ENCODE results near the gene LRRC7.
"Not testable (repeated sequence)": the region's sequence is repeated elsewhere in the genome, so short reads cannot be mapped to it uniquely, and the experiment has no call there.

Gene LRRC7

DNA sequence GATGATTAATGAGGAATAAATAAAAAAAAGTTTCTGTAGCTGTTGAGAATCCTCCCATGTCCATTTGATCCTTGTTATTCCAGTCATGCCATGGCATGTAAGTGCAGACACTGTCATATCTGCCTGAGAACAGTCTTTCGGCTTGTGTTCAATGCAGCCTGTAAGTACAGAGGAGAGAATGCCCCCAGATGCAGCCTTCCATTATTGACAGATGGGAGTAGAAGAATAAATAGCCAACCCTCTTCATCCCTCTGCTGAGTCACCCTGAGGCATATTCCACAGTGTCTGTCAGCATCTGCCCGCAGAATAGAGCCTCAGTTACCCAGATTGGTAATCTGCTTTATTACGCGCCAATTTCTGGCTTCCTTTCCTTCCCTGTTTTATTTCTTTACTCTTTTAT is 139.4 kb downstream of the LRRC7 start:
- TF ChIP-seq, protein P1, sequence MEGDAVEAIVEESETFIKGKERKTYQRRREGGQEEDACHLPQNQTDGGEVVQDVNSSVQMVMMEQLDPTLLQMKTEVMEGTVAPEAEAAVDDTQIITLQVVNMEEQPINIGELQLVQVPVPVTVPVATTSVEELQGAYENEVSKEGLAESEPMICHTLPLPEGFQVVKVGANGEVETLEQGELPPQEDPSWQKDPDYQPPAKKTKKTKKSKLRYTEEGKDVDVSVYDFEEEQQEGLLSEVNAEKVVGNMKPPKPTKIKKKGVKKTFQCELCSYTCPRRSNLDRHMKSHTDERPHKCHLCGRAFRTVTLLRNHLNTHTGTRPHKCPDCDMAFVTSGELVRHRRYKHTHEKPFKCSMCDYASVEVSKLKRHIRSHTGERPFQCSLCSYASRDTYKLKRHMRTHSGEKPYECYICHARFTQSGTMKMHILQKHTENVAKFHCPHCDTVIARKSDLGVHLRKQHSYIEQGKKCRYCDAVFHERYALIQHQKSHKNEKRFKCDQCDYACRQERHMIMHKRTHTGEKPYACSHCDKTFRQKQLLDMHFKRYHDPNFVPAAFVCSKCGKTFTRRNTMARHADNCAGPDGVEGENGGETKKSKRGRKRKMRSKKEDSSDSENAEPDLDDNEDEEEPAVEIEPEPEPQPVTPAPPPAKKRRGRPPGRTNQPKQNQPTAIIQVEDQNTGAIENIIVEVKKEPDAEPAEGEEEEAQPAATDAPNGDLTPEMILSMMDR (conservative IDR thresholded peaks at IDR 0.05; ENCODE audit: low read length), result no peak
- H3K4me3 ChIP-seq (ENCODE audit: low read length), result no peak overlapping the region
- DNase-seq (ENCODE audit: low read depth), result no peak

DNA sequence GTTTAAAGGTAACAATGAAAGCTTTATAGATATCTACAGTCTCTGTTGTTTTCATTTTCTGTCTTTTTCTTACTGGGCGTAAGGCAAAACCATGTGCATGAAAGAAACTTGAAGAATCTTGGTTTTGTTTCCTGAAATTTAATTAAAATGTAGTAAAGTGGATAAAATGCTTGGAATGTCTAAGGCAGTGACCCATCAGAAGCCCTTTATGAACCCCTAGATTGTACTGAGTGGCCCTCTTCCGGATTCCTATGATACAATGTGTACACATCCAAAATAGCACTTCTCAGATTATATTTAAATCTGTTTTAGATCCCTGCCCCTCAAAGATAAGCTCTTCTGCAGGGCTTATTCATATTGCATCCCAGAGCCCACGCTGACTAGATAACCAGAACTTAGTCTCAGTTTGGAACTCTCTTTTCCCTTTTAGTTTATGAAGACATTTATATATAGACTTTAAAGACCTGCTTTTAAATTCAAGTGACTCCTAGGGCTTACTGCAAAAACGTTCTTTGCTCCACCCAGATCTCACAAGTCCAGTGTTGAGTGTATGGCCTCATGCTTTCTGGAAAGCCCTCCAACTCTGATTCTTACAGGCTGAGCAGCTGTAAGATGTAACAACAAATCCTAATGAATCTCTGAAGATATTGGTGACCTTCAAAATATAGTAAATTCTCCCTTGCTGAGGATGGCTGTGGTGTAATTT is 142.9 kb downstream of the LRRC7 start:
- no peak overlapping the region for H3K4me3 ChIP-seq (ENCODE audit: low read length)
- DNase-seq (ENCODE audit: low read depth), result peak; percentile 3
- TF ChIP-seq, protein P1 (conservative IDR thresholded peaks at IDR 0.05; ENCODE audit: low read length), result no peak

DNA sequence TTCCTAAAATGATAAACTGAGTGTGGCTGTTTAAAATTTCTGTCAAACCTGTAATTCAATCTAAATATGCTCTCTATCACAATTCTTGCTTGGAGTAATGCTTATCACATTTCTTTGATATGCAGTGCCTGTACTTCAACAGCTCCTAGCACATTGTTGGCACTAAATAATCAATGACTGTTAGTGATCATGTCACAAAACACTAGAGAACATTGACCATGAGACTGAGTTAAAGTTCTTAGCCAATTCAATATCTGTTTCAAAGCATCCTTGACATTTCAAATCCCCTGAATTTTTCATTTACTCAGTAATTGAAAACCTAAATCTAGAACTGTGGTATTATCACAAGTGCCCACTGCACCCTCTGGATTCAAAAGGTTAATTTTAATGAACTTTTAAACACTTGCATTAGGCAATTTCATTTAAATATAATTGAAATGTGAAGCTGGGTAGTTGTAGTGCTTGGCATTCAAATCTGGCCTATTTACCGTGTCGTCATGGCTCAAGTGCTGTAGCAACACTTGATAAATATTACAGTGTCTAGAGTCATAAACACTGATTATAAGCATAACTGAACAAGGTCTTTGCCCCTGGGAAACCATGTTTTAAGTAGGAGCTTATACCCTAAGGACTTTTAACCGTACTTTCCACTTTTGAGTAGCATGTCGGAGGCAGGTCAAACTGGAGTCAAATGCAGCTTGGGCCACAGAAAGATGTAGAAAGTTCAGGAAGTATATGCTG is 143.6 kb downstream of the LRRC7 start:
- no peak for DNase-seq (ENCODE audit: low read depth)
- TF ChIP-seq, protein P1 (conservative IDR thresholded peaks at IDR 0.05; ENCODE audit: low read length), result no peak
- H3K4me3 ChIP-seq (ENCODE audit: low read length), result no peak overlapping the region

DNA sequence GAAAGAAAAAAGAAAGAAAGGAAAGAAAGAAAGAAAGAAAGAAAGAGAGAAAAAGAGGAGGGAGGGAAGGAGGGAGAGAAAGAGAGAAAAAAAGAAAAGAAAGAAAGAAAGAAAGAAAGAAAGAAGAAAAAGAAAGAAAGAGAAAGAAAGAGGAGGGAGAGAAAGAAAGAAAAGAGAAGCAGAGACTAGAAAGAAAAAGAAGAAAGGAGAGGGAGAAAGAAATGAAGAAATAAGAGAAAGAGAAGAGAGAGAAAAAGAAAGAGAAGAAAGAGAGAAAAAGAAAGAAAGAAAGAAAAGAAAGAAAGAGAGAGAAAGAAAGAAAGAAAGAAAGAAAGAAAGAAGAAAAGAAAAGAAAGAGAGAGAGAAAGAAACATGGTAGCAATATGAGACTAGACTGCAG is 150.1 kb downstream of the LRRC7 start:
- H3K4me3 ChIP-seq (ENCODE audit: low read length); DNase-seq (ENCODE audit: low read depth): not testable (repeated sequence)

DNA sequence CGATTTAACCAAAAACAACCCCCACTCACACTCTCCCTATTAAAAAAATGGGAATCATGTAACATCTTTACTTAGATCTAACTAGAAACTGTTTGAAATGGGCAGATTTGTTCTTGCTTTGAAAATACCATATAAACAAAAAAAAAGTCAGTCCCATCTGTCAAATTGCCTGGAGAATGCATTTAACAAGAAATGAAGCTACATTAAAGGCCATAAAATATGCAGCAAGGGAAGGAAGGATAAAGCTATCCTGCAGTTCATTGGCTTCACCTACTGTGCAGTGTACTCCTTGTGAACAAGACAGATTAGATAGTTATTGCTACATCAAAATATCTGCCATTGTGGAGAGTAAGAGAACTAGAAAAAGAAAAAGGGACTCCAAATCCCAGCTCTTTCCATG is 160.5 kb downstream of the LRRC7 start:
- H3K4me3 ChIP-seq (ENCODE audit: low read length), result no peak overlapping the region
- no peak for DNase-seq (ENCODE audit: low read depth)
- TF ChIP-seq, protein P1 (conservative IDR thresholded peaks at IDR 0.05; ENCODE audit: low read length), result no peak

DNA sequence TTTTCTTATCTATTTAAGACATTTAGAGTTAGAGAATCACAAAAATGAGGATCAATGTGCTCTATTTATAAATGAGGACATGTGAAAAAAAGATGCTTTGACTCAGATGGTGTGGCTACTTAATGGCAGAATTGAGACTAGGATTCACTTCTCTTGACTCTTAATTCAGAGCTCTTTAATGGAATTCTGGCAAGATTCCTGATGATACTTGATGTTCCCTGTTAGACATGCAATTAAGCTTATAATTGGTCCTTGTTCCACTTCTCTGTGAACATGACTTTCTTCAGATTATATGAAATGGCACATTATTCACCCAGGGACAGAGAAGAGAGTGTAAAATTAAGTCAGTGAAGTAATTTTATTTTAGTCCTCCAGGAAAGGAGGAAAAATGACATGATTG is 165.3 kb downstream of the LRRC7 start:
- H3K4me3 ChIP-seq (ENCODE audit: low read length), result no peak overlapping the region
- DNase-seq (ENCODE audit: low read depth), result no peak
- TF ChIP-seq, protein P1 (conservative IDR thresholded peaks at IDR 0.05; ENCODE audit: low read length), result no peak

DNA sequence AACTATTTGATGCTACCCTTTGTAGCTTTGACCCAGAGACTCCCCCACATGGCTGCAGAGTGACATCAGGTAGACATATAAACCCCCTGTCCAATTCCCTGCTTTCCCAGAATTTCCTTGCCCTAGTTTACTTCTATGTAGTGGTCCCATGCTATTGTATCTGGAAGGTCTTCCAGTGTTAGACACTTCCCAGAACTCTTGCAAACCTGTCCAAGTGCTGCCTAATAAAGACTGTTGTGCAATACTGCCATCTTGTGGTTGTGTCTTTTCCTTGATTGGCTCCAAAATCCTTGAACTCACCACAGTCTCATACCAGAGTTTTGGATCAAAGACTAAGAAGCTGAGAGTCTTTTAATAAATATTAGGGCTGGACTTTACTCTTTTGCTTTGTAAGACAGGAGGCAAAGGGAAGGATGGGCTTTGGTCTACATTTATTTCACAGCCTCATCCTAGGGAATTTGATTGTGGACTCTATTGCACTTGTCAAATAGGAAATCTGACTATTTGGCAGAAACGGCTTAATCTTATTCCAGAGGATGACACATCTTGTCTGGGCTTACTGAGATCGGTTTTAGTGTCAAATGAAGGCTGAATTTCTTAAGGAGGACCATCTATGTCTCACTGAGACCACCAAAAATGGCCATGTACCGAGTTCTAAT is 169.9 kb downstream of the LRRC7 start:
- H3K4me3 ChIP-seq (ENCODE audit: low read length), result no peak overlapping the region
- TF ChIP-seq, protein P1 (conservative IDR thresholded peaks at IDR 0.05; ENCODE audit: low read length), result peak; percentile 84
- DNase-seq (ENCODE audit: low read depth), result peak; percentile 72
